Ishikawa (cell line): ENCODE measurements around the gene MIPOL1.

Experiments used
- CEBPB ChIP-seq: IDR thresholded peaks from 2 replicates; pipeline ENCODE4 v1.6.1; 2012
- CREB1 ChIP-seq: IDR thresholded peaks from 2 replicates; pipeline ENCODE4 v1.6.1; 2012; ENCODE audit warnings: low read depth
- EGR1 ChIP-seq: IDR thresholded peaks from 2 replicates; pipeline ENCODE4 v1.6.1; 2012
- EP300 ChIP-seq: IDR thresholded peaks from 2 replicates; pipeline ENCODE4 v1.6.1; 2012; ENCODE audit warnings: borderline replicate concordance
- FOXM1 ChIP-seq: IDR thresholded peaks from 2 replicates; pipeline ENCODE4 v1.6.1; 2012; ENCODE audit warnings: low read depth, borderline replicate concordance
- NFIC ChIP-seq: IDR thresholded peaks from 2 replicates; pipeline ENCODE4 v1.6.1; 2012
- RAD21 ChIP-seq: IDR thresholded peaks from 2 replicates; pipeline ENCODE4 v1.6.1; 2012; ENCODE audit warnings: low read depth
- TAF1 ChIP-seq: IDR thresholded peaks from 2 replicates; pipeline ENCODE4 v1.6.1; 2012; ENCODE audit warnings: low read depth, mild to moderate bottlenecking
- TCF12 ChIP-seq: IDR thresholded peaks from 2 replicates; pipeline ENCODE4 v1.6.1; 2012; ENCODE audit warnings: low read depth
- TEAD4 ChIP-seq: IDR thresholded peaks from 2 replicates; pipeline ENCODE4 v1.6.1; 2012
- YY1 ChIP-seq: IDR thresholded peaks from 2 replicates; pipeline ENCODE4 v1.6.1; 2012; ENCODE audit warnings: low read depth
- ZBTB7A ChIP-seq: IDR thresholded peaks from 2 replicates; pipeline ENCODE4 v1.6.1; 2012; ENCODE audit warnings: low read depth
- TF ChIP-seq, protein P1 (sequence below): IDR thresholded peaks from 2 replicates; pipeline ENCODE4 v1.6.1; 2012
- TF ChIP-seq, protein P2 (sequence below): IDR thresholded peaks from 2 replicates; pipeline ENCODE4 v1.6.1; 2012
- TF ChIP-seq, protein P3 (sequence below): IDR thresholded peaks from 2 replicates; pipeline ENCODE4 v1.6.1; 2012; ENCODE audit warnings: low read depth, mild to moderate bottlenecking

The MIPOL1 gene

DNA sequence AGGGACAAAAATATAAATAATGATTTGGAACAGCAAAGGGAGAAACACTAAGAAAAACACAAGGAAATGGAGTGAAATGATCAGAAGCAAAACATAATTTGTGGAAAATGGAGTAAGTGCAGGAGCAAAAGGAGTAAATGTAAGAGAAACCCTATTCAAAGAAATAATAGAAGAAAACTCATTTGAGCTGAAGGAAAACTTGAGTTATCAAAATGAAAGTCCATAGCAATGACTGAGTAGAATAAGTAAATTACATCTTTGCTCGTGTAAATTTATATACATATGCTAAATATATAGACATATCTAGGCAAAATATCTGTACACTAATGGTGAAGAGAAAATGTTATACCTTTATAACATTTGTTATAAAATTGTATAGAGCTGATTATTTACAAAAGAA is 203.4 kb downstream of the MIPOL1 start:
- TF ChIP-seq EGR1 (no peak), TEAD4 (no peak), EP300 (no peak), NFIC (no peak), CEBPB (no peak), TCF12 (no peak), TAF1 (no peak), FOXM1 (no peak), YY1 (no peak), ZBTB7A (no peak), RAD21 (no peak), CREB1 (no peak)
- TF ChIP-seq, protein P1, sequence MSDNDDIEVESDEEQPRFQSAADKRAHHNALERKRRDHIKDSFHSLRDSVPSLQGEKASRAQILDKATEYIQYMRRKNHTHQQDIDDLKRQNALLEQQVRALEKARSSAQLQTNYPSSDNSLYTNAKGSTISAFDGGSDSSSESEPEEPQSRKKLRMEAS: no peak
- TF ChIP-seq, protein P2, sequence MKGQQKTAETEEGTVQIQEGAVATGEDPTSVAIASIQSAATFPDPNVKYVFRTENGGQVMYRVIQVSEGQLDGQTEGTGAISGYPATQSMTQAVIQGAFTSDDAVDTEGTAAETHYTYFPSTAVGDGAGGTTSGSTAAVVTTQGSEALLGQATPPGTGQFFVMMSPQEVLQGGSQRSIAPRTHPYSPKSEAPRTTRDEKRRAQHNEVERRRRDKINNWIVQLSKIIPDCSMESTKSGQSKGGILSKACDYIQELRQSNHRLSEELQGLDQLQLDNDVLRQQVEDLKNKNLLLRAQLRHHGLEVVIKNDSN: no peak
- TF ChIP-seq, protein P3, sequence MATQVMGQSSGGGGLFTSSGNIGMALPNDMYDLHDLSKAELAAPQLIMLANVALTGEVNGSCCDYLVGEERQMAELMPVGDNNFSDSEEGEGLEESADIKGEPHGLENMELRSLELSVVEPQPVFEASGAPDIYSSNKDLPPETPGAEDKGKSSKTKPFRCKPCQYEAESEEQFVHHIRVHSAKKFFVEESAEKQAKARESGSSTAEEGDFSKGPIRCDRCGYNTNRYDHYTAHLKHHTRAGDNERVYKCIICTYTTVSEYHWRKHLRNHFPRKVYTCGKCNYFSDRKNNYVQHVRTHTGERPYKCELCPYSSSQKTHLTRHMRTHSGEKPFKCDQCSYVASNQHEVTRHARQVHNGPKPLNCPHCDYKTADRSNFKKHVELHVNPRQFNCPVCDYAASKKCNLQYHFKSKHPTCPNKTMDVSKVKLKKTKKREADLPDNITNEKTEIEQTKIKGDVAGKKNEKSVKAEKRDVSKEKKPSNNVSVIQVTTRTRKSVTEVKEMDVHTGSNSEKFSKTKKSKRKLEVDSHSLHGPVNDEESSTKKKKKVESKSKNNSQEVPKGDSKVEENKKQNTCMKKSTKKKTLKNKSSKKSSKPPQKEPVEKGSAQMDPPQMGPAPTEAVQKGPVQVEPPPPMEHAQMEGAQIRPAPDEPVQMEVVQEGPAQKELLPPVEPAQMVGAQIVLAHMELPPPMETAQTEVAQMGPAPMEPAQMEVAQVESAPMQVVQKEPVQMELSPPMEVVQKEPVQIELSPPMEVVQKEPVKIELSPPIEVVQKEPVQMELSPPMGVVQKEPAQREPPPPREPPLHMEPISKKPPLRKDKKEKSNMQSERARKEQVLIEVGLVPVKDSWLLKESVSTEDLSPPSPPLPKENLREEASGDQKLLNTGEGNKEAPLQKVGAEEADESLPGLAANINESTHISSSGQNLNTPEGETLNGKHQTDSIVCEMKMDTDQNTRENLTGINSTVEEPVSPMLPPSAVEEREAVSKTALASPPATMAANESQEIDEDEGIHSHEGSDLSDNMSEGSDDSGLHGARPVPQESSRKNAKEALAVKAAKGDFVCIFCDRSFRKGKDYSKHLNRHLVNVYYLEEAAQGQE: no peak

DNA sequence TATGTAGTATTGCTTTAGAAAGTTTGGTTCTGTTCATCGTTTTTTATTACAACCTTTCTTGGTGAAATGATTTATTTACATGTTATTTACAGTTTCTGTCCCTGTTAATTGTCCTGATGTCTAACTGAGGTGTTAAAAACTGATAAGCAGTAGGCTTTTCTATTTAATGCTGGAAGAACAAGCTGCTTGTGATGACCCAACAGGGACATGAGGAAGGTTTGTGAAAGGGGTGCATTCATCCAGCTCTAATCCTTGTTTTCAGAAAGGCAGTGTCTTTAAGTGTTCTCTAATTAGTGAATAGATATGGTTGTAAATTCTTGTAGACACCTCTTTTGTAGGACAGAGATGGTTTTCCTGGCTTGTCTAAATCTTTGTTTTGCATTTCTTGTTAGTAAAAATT is 205.9 kb downstream of the MIPOL1 start:
- TF ChIP-seq EP300: no peak
- no peak for TF ChIP-seq EGR1
- TF ChIP-seq, protein P2: no peak
- TF ChIP-seq NFIC: no peak
- TF ChIP-seq TCF12: no peak
- no peak for TF ChIP-seq CREB1
- no peak for TF ChIP-seq CEBPB
- no peak for TF ChIP-seq TAF1
- TF ChIP-seq ZBTB7A: no peak
- TF ChIP-seq, protein P1: no peak
- TF ChIP-seq, protein P3: no peak
- no peak for TF ChIP-seq FOXM1
- TF ChIP-seq TEAD4: no peak
- no peak for TF ChIP-seq RAD21
- TF ChIP-seq YY1: no peak

DNA sequence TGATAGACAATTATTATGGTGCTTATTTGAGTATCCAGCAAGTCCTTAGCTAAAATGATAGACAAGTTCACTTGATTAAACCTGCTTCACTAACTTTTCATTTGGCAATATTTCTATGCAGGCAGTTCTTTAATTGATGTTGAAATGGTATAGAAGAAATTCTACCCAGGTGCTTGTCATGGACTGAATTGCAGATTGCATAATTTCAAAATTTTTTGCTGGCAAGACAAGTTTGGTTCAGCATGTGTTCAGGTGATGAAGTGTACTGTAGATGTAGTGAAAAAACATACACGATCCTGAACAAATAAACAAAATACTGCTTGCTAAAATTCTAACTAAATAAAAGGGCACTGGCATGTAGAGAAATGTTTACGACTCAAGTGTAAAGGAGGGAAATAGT is 208.4 kb downstream of the MIPOL1 start:
- no peak for TF ChIP-seq YY1

DNA sequence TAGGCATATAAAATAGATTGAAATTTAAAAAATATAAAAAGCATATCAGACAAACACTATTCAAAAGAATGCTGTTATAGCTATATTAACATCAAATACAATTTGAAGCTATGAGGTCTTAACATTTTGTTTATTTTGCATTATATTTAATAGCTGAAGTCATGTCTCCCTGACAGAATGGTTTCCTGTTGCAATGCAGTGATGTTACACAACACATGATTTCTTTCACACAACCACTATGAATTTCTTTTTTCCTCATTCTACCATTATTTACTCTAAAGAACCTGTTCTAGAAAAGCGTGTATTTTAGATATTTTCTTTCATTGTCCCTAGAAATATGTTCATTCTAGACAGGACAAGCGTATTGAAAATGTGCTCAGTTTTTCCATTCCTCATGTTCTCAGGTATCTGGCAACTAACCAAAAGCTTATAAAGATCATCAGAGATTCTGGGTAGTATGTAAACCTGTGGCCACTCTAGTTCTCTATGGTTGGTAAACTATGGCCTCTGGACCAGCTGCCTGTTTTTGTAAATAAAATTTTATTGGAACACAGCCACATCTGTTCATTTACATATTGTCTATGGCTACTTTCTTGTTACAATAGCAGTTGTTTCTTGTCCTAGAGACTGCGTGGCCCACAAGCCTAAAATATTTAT is 213.5 kb downstream of the MIPOL1 start:
- TF ChIP-seq CREB1: no peak
- TF ChIP-seq, protein P2: no peak

DNA sequence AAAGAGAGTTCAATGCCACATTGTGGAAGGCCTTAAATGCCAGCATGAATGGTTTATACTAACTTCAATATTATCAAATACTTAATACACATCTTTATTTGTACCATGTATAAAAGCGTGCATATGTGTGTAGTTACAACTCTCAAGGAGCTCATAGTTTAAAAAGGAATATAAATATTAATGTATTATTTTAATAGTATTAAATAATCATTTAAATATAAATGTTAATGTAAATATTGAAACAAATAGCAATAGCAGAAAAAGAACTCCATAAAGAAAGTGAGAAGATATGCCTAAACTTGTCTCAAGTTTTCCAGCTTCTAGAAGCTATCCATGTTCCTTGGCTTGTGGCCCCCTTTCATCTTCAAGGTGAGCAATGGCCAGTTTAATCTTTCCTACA is 215.3 kb downstream of the MIPOL1 start:
- TF ChIP-seq, protein P3: no peak
- TF ChIP-seq YY1: no peak
- TF ChIP-seq FOXM1: no peak
- no peak for TF ChIP-seq CEBPB
- no peak for TF ChIP-seq EP300
- no peak for TF ChIP-seq NFIC
- TF ChIP-seq TCF12: no peak
- TF ChIP-seq ZBTB7A: no peak
- no peak for TF ChIP-seq CREB1
- TF ChIP-seq EGR1: no peak
- TF ChIP-seq, protein P1: no peak
